IMR-90 (cell line): ENCODE data around the gene KIF22. TPM values are rescaled to one million over a fixed set of nuclear protein-coding genes. Genes with fewer than 3 reads are reported as not detected.

Experiments used
- ATAC-seq: fragments of 200-7000 bp; cut with Tn5 transposase; 2 replicates; pipeline ENCODE4 v1.9.1; 2020; ENCODE audit warnings: low read depth, mild to moderate bottlenecking, moderate library complexity
- BruUV-seq: library from RNA; stranded (reverse); fragments of 400-500 nt; replicated peaks from 2 replicates; lab custom pipeline; 2021; lab: Mats Ljungman, UMichigan
- CTCF ChIA-PET: fragments of 300-600 bp; formaldehyde crosslinking; extraction: SDS; loops from one replicate; lab custom pipeline; 2021; ENCODE audit warnings: antibody characterized with exemption; lab: Yijun Ruan, JAX
- POLR2A ChIA-PET: fragments of 300-600 bp; sonication (Branson Sonifier 250); formaldehyde crosslinking; loops from one replicate; lab custom pipeline; 2022; ENCODE audit warnings: antibody characterized with exemption; ENCODE audit not compliant: unreplicated experiment; lab: Charles Lee
- DNase-seq: peaks from one replicate; pipeline ENCODE4 v3.0.0; 2013
- H2AFZ ChIP-seq: replicated peaks from 2 replicates; pipeline ENCODE3; 2013; ENCODE audit warnings: low read length, mild to moderate bottlenecking; ENCODE audit not compliant: poor library complexity
- H2AK5ac ChIP-seq: 2 replicates; pipeline ENCODE4 v1.6.1; 2013; ENCODE audit warnings: low read depth, low read length, inconsistent platforms
- H2AK9ac ChIP-seq: replicated peaks from 2 replicates; pipeline ENCODE3; 2013; ENCODE audit warnings: mild to moderate bottlenecking, low read depth, low read length, moderate library complexity; ENCODE audit not compliant: poor library complexity
- H2BK120ac ChIP-seq: 2 replicates; pipeline ENCODE4 v1.6.1; 2013; ENCODE audit warnings: low read depth, low read length, inconsistent platforms
- H2BK15ac ChIP-seq: 3 replicates; pipeline ENCODE4 v1.6.1; 2013; ENCODE audit warnings: low read depth, low read length, inconsistent platforms
- H2BK20ac ChIP-seq: 2 replicates; pipeline ENCODE4 v1.6.1; 2013; ENCODE audit warnings: low read depth, mild to moderate bottlenecking, inconsistent platforms, low read length, moderate library complexity
- H2BK5ac ChIP-seq: 2 replicates; pipeline ENCODE4 v1.6.1; 2013; ENCODE audit warnings: mild to moderate bottlenecking, low read depth, low read length, inconsistent platforms; ENCODE audit not compliant: poor library complexity, severe bottlenecking
- H3K14ac ChIP-seq: replicated peaks from 2 replicates; pipeline ENCODE4 v1.6.1; 2013; ENCODE audit warnings: low read depth, low read length, inconsistent platforms
- H3K18ac ChIP-seq: 2 replicates; pipeline ENCODE4 v1.6.1; 2013; ENCODE audit warnings: low read depth, low read length, control low read depth
- H3K23ac ChIP-seq: 2 replicates; pipeline ENCODE4 v1.6.1; 2013; ENCODE audit warnings: low read depth, low read length, inconsistent platforms
- H3K27ac ChIP-seq: 2 replicates; pipeline ENCODE4 v1.5.1; 2013; ENCODE audit warnings: mild to moderate bottlenecking, control low read depth, low read length; ENCODE audit not compliant: insufficient read depth
- H3K27me3 ChIP-seq: 2 replicates; pipeline ENCODE4 v1.6.1; 2013; ENCODE audit warnings: low read length; ENCODE audit not compliant: control insufficient read depth, insufficient read depth
- H3K36me3 ChIP-seq: 2 replicates; pipeline ENCODE4 v1.6.1; 2013; ENCODE audit warnings: low read length, mixed read lengths; ENCODE audit not compliant: control insufficient read depth, insufficient read depth
- H3K4ac ChIP-seq: 2 replicates; pipeline ENCODE4 v1.6.1; 2013; ENCODE audit warnings: low read depth, low read length, inconsistent platforms
- H3K4me1 ChIP-seq: 2 replicates; pipeline ENCODE4 v1.6.1; 2013; ENCODE audit warnings: low read length, mixed read lengths; ENCODE audit not compliant: control insufficient read depth, insufficient read depth
- H3K4me2 ChIP-seq: 2 replicates; pipeline ENCODE4 v1.6.1; 2013; ENCODE audit warnings: low read depth, mild to moderate bottlenecking, control low read depth, low read length, moderate library complexity
- H3K4me3 ChIP-seq: 2 replicates; pipeline ENCODE4 v1.5.1; 2013; ENCODE audit warnings: low read depth, mild to moderate bottlenecking, control low read depth, low read length, moderate library complexity; ENCODE audit not compliant: insufficient read depth
- H3K56ac ChIP-seq: 2 replicates; pipeline ENCODE4 v1.6.1; 2013; ENCODE audit warnings: low read length, inconsistent platforms; ENCODE audit not compliant: insufficient read depth; ENCODE audit errors: extremely low read depth
- H3K79me1 ChIP-seq, 2 experiments: 2 replicates each; pipeline ENCODE4 v1.6.1; 2013; ENCODE audit warnings: low read length in 2 of 2, inconsistent platforms in 1 of 2, low read depth in 1 of 2
- H3K9ac ChIP-seq: 2 replicates; pipeline ENCODE4 v1.6.1; 2013; ENCODE audit warnings: low read depth, low read length, control low read depth
- H3K9me1 ChIP-seq: 2 replicates; pipeline ENCODE4 v1.6.1; 2013; ENCODE audit warnings: low read length, inconsistent platforms; ENCODE audit not compliant: insufficient read depth
- H3K9me3 ChIP-seq: 2 replicates; pipeline ENCODE4 v1.6.1; 2013; ENCODE audit warnings: low read length; ENCODE audit not compliant: control insufficient read depth, insufficient read depth
- H4K20me1 ChIP-seq: 2 replicates; pipeline ENCODE4 v1.6.1; 2013; ENCODE audit warnings: low read length, inconsistent platforms; ENCODE audit not compliant: insufficient read depth
- H4K5ac ChIP-seq: 2 replicates; pipeline ENCODE4 v1.6.1; 2013; ENCODE audit warnings: mild to moderate bottlenecking, low read depth, low read length, control low read depth
- H4K8ac ChIP-seq, 2 experiments: 2 replicates each; pipeline ENCODE4 v1.6.1; 2013; ENCODE audit warnings: low read depth in 2 of 2, low read length in 2 of 2, control low read depth in 1 of 2, inconsistent platforms in 1 of 2
- H4K91ac ChIP-seq: 2 replicates; pipeline ENCODE4 v1.6.1; 2013; ENCODE audit warnings: low read depth, low read length, inconsistent platforms; ENCODE audit not compliant: insufficient read depth
- BHLHE40 ChIP-seq: fragments of 150-350 bp; IDR thresholded peaks from 2 replicates; pipeline ENCODE4 v1.6.1; 2016; ENCODE audit warnings: mild to moderate bottlenecking, low read depth, low read length
- CEBPB ChIP-seq: IDR thresholded peaks from 2 replicates; pipeline ENCODE4 v1.6.1; 2012; ENCODE audit warnings: low read depth, low read length, improper control_type of control experiment
- CHD1 ChIP-seq: IDR thresholded peaks from 2 replicates; pipeline ENCODE4 v1.6.1; 2012; ENCODE audit warnings: low read depth, low read length, improper control_type of control experiment
- FOS ChIP-seq: fragments of 150-350 bp; IDR thresholded peaks from 2 replicates; pipeline ENCODE4 v1.6.1; 2016; ENCODE audit warnings: low read depth, low read length
- MAFK ChIP-seq: IDR thresholded peaks from 2 replicates; pipeline ENCODE4 v1.6.1; 2012; ENCODE audit warnings: low read depth, low read length, improper control_type of control experiment
- MAZ ChIP-seq: IDR thresholded peaks from 2 replicates; pipeline ENCODE4 v1.6.1; 2012; ENCODE audit warnings: low read depth, mild to moderate bottlenecking, low read length, improper control_type of control experiment, moderate library complexity, borderline replicate concordance
- MXI1 ChIP-seq: IDR thresholded peaks from 2 replicates; pipeline ENCODE4 v1.6.1; 2012; ENCODE audit warnings: low read depth, mild to moderate bottlenecking, low read length, moderate library complexity, borderline replicate concordance
- NFE2L2 ChIP-seq: fragments of 150-350 bp; IDR thresholded peaks from 2 replicates; pipeline ENCODE4 v1.6.1; 2016; ENCODE audit warnings: low read depth, mild to moderate bottlenecking, low read length
- POLR2A ChIP-seq: IDR thresholded peaks from 2 replicates; pipeline ENCODE4 v1.6.1; 2012; ENCODE audit warnings: mild to moderate bottlenecking, low read depth, low read length
- RAD21 ChIP-seq: IDR thresholded peaks from 2 replicates; pipeline ENCODE4 v1.6.1; 2012; ENCODE audit warnings: low read length, improper control_type of control experiment
- RCOR1 ChIP-seq: IDR thresholded peaks from 2 replicates; pipeline ENCODE4 v1.6.1; 2012; ENCODE audit warnings: mild to moderate bottlenecking, low read length, improper control_type of control experiment; ENCODE audit not compliant: insufficient replicate concordance
- SMC3 ChIP-seq: fragments of 150-350 bp; IDR thresholded peaks from 2 replicates; pipeline ENCODE4 v1.6.1; 2016; ENCODE audit warnings: low read depth, mild to moderate bottlenecking, antibody characterized with exemption, low read length, moderate library complexity
- WGBS, 2 experiments: methylation state at CpG; one replicate each; pipeline versions ENCODE4 v1.1.5 to v1.1.7; 2013; ENCODE audit warnings: missing lambda C conversion rate in 2 of 2; ENCODE audit not compliant: insufficient read length in 1 of 2; ENCODE audit errors: extremely low coverage in 2 of 2; 5-methylcytosine and 5-hydroxymethylcytosine counted together
- dilution Hi-C: fragments of 300-500 bp; cut with HindIII; formaldehyde crosslinking; loops from one replicate; pipeline ENCODE4 v1.14.3; 2018; ENCODE audit warnings: low sequenced_read_pairs; ENCODE audit not compliant: unreplicated experiment
- in situ Hi-C: fragments of 300-500 bp; cut with MboI; formaldehyde crosslinking; loops from 3 replicates; pipeline ENCODE4 v1.14.3; 2019; ENCODE audit warnings: low sequenced_read_pairs, inconsistent platforms, mixed read lengths
- intact Hi-C: fragments of 100-400 bp; cut with micrococcal nuclease; formaldehyde crosslinking; loops from 2 replicates; pipeline ENCODE4 v1.10.0; 2022
- polyA plus RNA-seq, 3 experiments: library from polyadenylated mRNA; depleted of rRNA; stranded (reverse); fragments of >200 nt; gene quantifications; 2 replicates each; pipeline ENCODE4 v1.2.3, GENCODE V29; 2012; ENCODE audit warnings: low replicate concordance in 1 of 3
- total RNA-seq: library from RNA; depleted of rRNA; stranded (reverse); fragments of >200 nt; gene quantifications from 2 replicates; pipeline ENCODE4 v1.2.3, GENCODE V29; 2012
- TF ChIP-seq, protein P1 (sequence below): conservative IDR thresholded peaks from 2 replicates; pipeline ENCODE4 v1.5.1; 2012; ENCODE audit warnings: mild to moderate bottlenecking, low read depth, low read length, improper control_type of control experiment
- TF ChIP-seq, protein P2 (sequence below): fragments of 150-350 bp; IDR thresholded peaks from 2 replicates; pipeline ENCODE4 v1.6.1; 2017; ENCODE audit warnings: mild to moderate bottlenecking, antibody characterized with exemption, low read length, low read depth

The KIF22 gene
- total and polyA plus RNA-seq, 2 of the 4 experiments (the other 2 are of a cell fraction), result 43.0 to 65.1 TPM

DNA sequence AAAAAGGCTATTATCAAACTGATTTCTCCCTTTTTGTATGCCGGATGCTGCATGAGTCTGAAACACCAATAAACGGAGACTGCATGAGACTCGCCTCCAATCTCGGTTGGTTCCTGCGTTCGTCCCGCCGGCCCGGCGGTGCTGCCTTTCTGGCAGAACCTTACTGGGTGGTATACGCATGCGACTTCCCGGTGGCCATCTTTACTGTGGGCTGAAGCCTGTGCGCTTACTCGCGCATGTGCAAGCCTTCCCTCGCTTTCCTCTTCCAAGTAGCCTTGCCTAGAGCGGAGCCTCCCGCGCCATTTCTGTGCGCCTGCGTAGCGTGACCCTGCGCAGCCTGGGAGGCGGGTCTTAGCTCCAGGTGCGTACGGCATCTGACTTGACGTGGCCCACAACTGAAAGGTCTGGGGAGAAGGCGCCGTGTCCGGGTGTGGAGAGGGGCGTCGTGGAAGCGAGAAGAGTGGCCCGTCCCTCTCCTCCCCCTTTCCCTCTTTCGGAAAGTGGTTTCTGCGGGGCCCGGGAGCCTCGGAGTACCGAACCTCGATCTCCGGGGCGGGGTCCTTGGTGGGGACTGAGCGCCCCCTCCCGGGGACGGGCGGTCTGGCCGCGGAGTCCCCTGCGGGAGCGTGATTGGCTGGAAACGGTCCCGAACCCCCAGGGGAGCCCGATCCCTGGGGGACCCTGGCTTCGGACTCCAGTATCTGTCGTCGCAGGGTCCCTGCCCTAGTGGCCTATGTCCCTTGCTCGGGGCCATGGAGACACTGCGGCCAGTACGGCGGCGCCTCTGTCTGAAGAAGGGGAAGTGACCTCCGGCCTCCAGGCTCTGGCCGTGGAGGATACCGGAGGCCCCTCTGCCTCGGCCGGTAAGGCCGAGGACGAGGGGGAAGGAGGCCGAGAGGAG lies 25.5 kb downstream of the KIF22 start, which contains the start of gene PAGR1:
Gene PAGR1 (plus strand): TSS at position 360 of the 901 bp plus-strand sequence. CDS start 374 bp downstream, at position 734.
- Histone ChIP-seq H3K14ac (peak within 1 kb of the TSS; percentile 89), H3K27ac (peak within 1 kb of the TSS; percentile 89), H4K91ac (peak within 1 kb of the TSS; percentile 93), H3K9me3 (no peaks in the 10 kb centered on the region), H2AK5ac (peak within 1 kb of the TSS; percentile 94), H2BK120ac (peak within 1 kb of the TSS; percentile 75), H3K23ac (peak within 1 kb of the TSS; percentile 91), H4K8ac (peak within 1 kb of the TSS; percentile 7 to 95), H3K79me1 (peaks cover 18 to 67% of the 10 kb centered on the region in 2 experiments), H2AK9ac (peak within 1 kb of the TSS; percentile 98), H2AFZ (peak within 1 kb of the TSS; percentile 98), H3K4me2 (peak within 1 kb of the TSS; percentile 92), H4K20me1 (peaks cover 6% of the 10 kb centered on the region), H2BK15ac (peak within 1 kb of the TSS; percentile 77; the same call in 1 of the 3 replicates), H3K9ac (peak within 1 kb of the TSS; percentile 79), H3K4me3 (peak within 1 kb of the TSS; percentile 62), H3K27me3 (no peaks in the 10 kb centered on the region), H2BK20ac (peak within 1 kb of the TSS; percentile 43; the same call in 1 of the 2 replicates), H3K4ac (peak within 1 kb of the TSS; percentile 88), H3K56ac (peak within 1 kb of the TSS; percentile 89), H3K36me3 (peaks cover 6% of the 10 kb centered on the region), H3K9me1 (peaks cover 9% of the 10 kb centered on the region), H2BK5ac (peak within 1 kb of the TSS; percentile 95), H4K5ac (peak within 1 kb of the TSS; percentile 71), H3K18ac (peak within 1 kb of the TSS; percentile 38; the same call in 1 of the 2 replicates), H3K4me1 (peaks cover 14% of the 10 kb centered on the region)
- no TSS peak for BruUV-seq
- in situ Hi-C loops, result no loop called here
- ChIA-PET CTCF (interaction anchor here (0.5 to 2.1 kb wide), 10 partner anchors 9 to 198 kb away, joined by 3 to 10 read pairs (median 3); partner anchors contain the start of genes HIRIP3 and INO80E), POLR2A (interaction anchor here (0.7 kb wide), 2 partner anchors 50 to 84 kb away, joined by 4 to 15 read pairs; partner anchors contain the start of gene ASPHD1)
- DNase-seq (peak; percentile 100), ATAC-seq (peak; percentile 68)
- dilution Hi-C loops, result no loop called here
- intact Hi-C loops, result loop anchor here (1.0 to 5.0 kb wide), 2 partner anchors 116 to 206 kb away; partner anchors contain the start of gene C16orf92
- 0% methylated on average over 30 of the region's 70 CpGs; no CpG with 5 or more reads in 1 of the 2 experiments for WGBS, 2 experiments
- TF ChIP-seq MAFK (no peak), MXI1 (peak; percentile 41; the same call in 1 of the 2 replicates), MAZ (peak; percentile 46; the same call in 1 of the 2 replicates), NFE2L2 (no peak), RCOR1 (no peak), CHD1 (no peak), CEBPB (no peak), POLR2A (peak; percentile 49; the same call in 1 of the 2 replicates), BHLHE40 (no peak; the same call in 1 of the 2 replicates), SMC3 (peak; percentile 62), RAD21 (peak; percentile 80), FOS (no peak)
- TF ChIP-seq, protein P1, sequence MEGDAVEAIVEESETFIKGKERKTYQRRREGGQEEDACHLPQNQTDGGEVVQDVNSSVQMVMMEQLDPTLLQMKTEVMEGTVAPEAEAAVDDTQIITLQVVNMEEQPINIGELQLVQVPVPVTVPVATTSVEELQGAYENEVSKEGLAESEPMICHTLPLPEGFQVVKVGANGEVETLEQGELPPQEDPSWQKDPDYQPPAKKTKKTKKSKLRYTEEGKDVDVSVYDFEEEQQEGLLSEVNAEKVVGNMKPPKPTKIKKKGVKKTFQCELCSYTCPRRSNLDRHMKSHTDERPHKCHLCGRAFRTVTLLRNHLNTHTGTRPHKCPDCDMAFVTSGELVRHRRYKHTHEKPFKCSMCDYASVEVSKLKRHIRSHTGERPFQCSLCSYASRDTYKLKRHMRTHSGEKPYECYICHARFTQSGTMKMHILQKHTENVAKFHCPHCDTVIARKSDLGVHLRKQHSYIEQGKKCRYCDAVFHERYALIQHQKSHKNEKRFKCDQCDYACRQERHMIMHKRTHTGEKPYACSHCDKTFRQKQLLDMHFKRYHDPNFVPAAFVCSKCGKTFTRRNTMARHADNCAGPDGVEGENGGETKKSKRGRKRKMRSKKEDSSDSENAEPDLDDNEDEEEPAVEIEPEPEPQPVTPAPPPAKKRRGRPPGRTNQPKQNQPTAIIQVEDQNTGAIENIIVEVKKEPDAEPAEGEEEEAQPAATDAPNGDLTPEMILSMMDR, result peak; percentile 90
- TF ChIP-seq, protein P2, sequence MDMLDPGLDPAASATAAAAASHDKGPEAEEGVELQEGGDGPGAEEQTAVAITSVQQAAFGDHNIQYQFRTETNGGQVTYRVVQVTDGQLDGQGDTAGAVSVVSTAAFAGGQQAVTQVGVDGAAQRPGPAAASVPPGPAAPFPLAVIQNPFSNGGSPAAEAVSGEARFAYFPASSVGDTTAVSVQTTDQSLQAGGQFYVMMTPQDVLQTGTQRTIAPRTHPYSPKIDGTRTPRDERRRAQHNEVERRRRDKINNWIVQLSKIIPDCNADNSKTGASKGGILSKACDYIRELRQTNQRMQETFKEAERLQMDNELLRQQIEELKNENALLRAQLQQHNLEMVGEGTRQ, result peak; percentile 50; the same call in 1 of the 2 replicates
